T-helper 2 cell treated with Interferon-gamma antibody and Interleukin-4, amounts not matched to agents 5 μg/mL and 100 μg/mL, for 36 hours (primary cell): ENCODE data around the gene ERG28.

Experiments used
- DNase-seq: peaks from one replicate; pipeline ENCODE4 v3.0.0; 2021; ENCODE audit warnings: low spot score
- H3K27ac Mint-ChIP-seq: one replicate; pipeline ENCODE4 v1.8.0; 2021; ENCODE audit warnings: mild to moderate bottlenecking, mixed read lengths
- H3K27me3 Mint-ChIP-seq: one replicate; pipeline ENCODE4 v1.8.0; 2021; ENCODE audit warnings: low read depth, mixed read lengths
- H3K36me3 Mint-ChIP-seq: one replicate; pipeline ENCODE4 v1.8.0; 2021; ENCODE audit warnings: low read depth, mixed read lengths
- H3K4me1 Mint-ChIP-seq: one replicate; pipeline ENCODE4 v1.8.0; 2021; ENCODE audit warnings: low read depth, mixed read lengths
- H3K4me3 Mint-ChIP-seq: one replicate; pipeline ENCODE4 v1.8.0; 2022; ENCODE audit warnings: mild to moderate bottlenecking, moderate library complexity, mixed read lengths
- H3K9me3 Mint-ChIP-seq: one replicate; pipeline ENCODE4 v1.8.0; 2021; ENCODE audit warnings: mixed read lengths

Gene ERG28

GRCh38 chr14:75649773-75650172 lies 10.9 kb downstream of the ERG28 start:
- H3K4me3 Mint-ChIP-seq, result no peak overlapping the region
- peaks cover 46% of the 10 kb centered on the region for H3K36me3 Mint-ChIP-seq
- peaks cover 3% of the 10 kb centered on the region for H3K4me1 Mint-ChIP-seq
- H3K27me3 Mint-ChIP-seq, result no peaks in the 10 kb centered on the region
- no peak for DNase-seq
- no peak overlapping the region for H3K27ac Mint-ChIP-seq
- H3K9me3 Mint-ChIP-seq, result no peaks in the 10 kb centered on the region

- Mint-ChIP-seq H3K9me3 (no peaks in the 10 kb centered on the region), H3K4me1 (peaks cover 3% of the 10 kb centered on the region), H3K36me3 (peaks cover 48% of the 10 kb centered on the region), H3K27ac (no peak overlapping the region), H3K27me3 (no peaks in the 10 kb centered on the region), H3K4me3 (no peak overlapping the region)
- no peak for DNase-seq
Measured at GRCh38 chr14:75649337-75649736, 11.3 kb downstream of the ERG28 start.

GRCh38 chr14:75648066-75648838 lies 12.4 kb downstream of the ERG28 start:
- H3K27me3 Mint-ChIP-seq, result no peaks in the 10 kb centered on the region
- peaks cover 41% of the 10 kb centered on the region for H3K36me3 Mint-ChIP-seq
- no peak overlapping the region for H3K4me3 Mint-ChIP-seq
- H3K4me1 Mint-ChIP-seq, result no peaks in the 10 kb centered on the region
- H3K9me3 Mint-ChIP-seq, result no peaks in the 10 kb centered on the region
- DNase-seq, result no peak
- H3K27ac Mint-ChIP-seq, result no peak overlapping the region

GRCh38 chr14:75647640-75648039 lies 13.0 kb downstream of the ERG28 start:
- Mint-ChIP-seq H3K27ac (no peak overlapping the region), H3K27me3 (no peaks in the 10 kb centered on the region), H3K4me3 (no peak overlapping the region), H3K36me3 (peaks cover 39% of the 10 kb centered on the region), H3K4me1 (no peaks in the 10 kb centered on the region), H3K9me3 (no peaks in the 10 kb centered on the region)
- DNase-seq, result no peak

GRCh38 chr14:75646762-75647161 lies 13.9 kb downstream of the ERG28 start:
- Mint-ChIP-seq H3K27me3 (no peaks in the 10 kb centered on the region), H3K4me3 (no peak overlapping the region), H3K36me3 (peaks cover 35% of the 10 kb centered on the region), H3K9me3 (no peaks in the 10 kb centered on the region), H3K4me1 (no peaks in the 10 kb centered on the region), H3K27ac (no peak overlapping the region)
- no peak for DNase-seq

GRCh38 chr14:75645056-75645455 lies 15.6 kb downstream of the ERG28 start:
- Mint-ChIP-seq H3K4me3 (no peak overlapping the region), H3K36me3 (peaks cover 20% of the 10 kb centered on the region), H3K9me3 (no peaks in the 10 kb centered on the region), H3K27ac (no peak overlapping the region), H3K27me3 (no peaks in the 10 kb centered on the region), H3K4me1 (no peaks in the 10 kb centered on the region)
- DNase-seq, result no peak

- Mint-ChIP-seq H3K27me3 (no peaks in the 10 kb centered on the region), H3K36me3 (peaks cover 12% of the 10 kb centered on the region)
Measured at GRCh38 chr14:75643985-75644384, 16.7 kb downstream of the ERG28 start.

GRCh38 chr14:75640876-75641275 lies 19.8 kb downstream of the ERG28 start:
- Mint-ChIP-seq H3K4me1 (no peaks in the 10 kb centered on the region), H3K27ac (no peak overlapping the region), H3K36me3 (peaks cover 3% of the 10 kb centered on the region), H3K27me3 (no peaks in the 10 kb centered on the region), H3K9me3 (no peaks in the 10 kb centered on the region), H3K4me3 (no peak overlapping the region)
- no peak for DNase-seq

More at GRCh38 chr14:75643985-75644384, 16.7 kb downstream of the ERG28 start:
- no peak for DNase-seq
- Mint-ChIP-seq H3K4me3 (no peak overlapping the region), H3K27ac (no peak overlapping the region), H3K4me1 (no peaks in the 10 kb centered on the region), H3K9me3 (no peaks in the 10 kb centered on the region)

GRCh38 chr14:75636100-75636692 lies 24.5 kb downstream of the ERG28 start:
- H3K27ac Mint-ChIP-seq, result no peak overlapping the region
- H3K36me3 Mint-ChIP-seq, result no peaks in the 10 kb centered on the region
- DNase-seq, result no peak
- H3K27me3 Mint-ChIP-seq, result no peaks in the 10 kb centered on the region
- H3K4me1 Mint-ChIP-seq, result no peaks in the 10 kb centered on the region
- H3K9me3 Mint-ChIP-seq, result no peaks in the 10 kb centered on the region
- no peak overlapping the region for H3K4me3 Mint-ChIP-seq

- Mint-ChIP-seq H3K27me3 (no peaks in the 10 kb centered on the region), H3K4me1 (no peaks in the 10 kb centered on the region), H3K27ac (no peak overlapping the region), H3K36me3 (no peaks in the 10 kb centered on the region), H3K4me3 (no peak overlapping the region), H3K9me3 (no peaks in the 10 kb centered on the region)
- no peak for DNase-seq
Measured at GRCh38 chr14:75634848-75635247, 25.8 kb downstream of the ERG28 start.

- no peaks in the 10 kb centered on the region for H3K27me3 Mint-ChIP-seq
Measured at GRCh38 chr14:75631453-75631831, 29.2 kb downstream of the ERG28 start.

GRCh38 chr14:75630695-75631452 lies 29.8 kb downstream of the ERG28 start:
- no peaks in the 10 kb centered on the region for H3K4me1 Mint-ChIP-seq
- no peak overlapping the region for H3K27ac Mint-ChIP-seq
- DNase-seq, result no peak
- H3K9me3 Mint-ChIP-seq, result no peaks in the 10 kb centered on the region
- no peak overlapping the region for H3K4me3 Mint-ChIP-seq
- no peaks in the 10 kb centered on the region for H3K36me3 Mint-ChIP-seq
- no peaks in the 10 kb centered on the region for H3K27me3 Mint-ChIP-seq

More at GRCh38 chr14:75631453-75631831, 29.2 kb downstream of the ERG28 start:
- Mint-ChIP-seq H3K27ac (no peak overlapping the region), H3K36me3 (no peaks in the 10 kb centered on the region), H3K9me3 (no peaks in the 10 kb centered on the region), H3K4me1 (no peaks in the 10 kb centered on the region), H3K4me3 (no peak overlapping the region)
- no peak for DNase-seq

- H3K27me3 Mint-ChIP-seq, result no peaks in the 10 kb centered on the region
- H3K27ac Mint-ChIP-seq, result no peak overlapping the region
- H3K4me1 Mint-ChIP-seq, result no peaks in the 10 kb centered on the region
- no peaks in the 10 kb centered on the region for H3K36me3 Mint-ChIP-seq
- no peak for DNase-seq
- H3K9me3 Mint-ChIP-seq, result no peaks in the 10 kb centered on the region
- no peak overlapping the region for H3K4me3 Mint-ChIP-seq
Measured at GRCh38 chr14:75628816-75629215, 31.9 kb downstream of the ERG28 start.

GRCh38 chr14:75627406-75627805 lies 33.3 kb downstream of the ERG28 start:
- Mint-ChIP-seq H3K36me3 (no peaks in the 10 kb centered on the region), H3K27me3 (no peaks in the 10 kb centered on the region), H3K4me3 (no peak overlapping the region), H3K9me3 (no peaks in the 10 kb centered on the region), H3K27ac (no peak overlapping the region), H3K4me1 (no peaks in the 10 kb centered on the region)
- DNase-seq, result no peak
